ENCODE measurements around the gene AEBP2.
"Not testable (repeated sequence)": the region's sequence is repeated elsewhere in the genome, so short reads cannot be mapped to it uniquely, and the experiment has no call there.

Gene AEBP2

GRCh38 chr12:19515179-19515578 lies 75.9 kb downstream of the AEBP2 start:
- DNase-seq: no peak

GRCh38 chr12:19517583-19517982 lies 78.3 kb downstream of the AEBP2 start:
- no peak for DNase-seq

GRCh38 chr12:19518209-19518608 lies 78.9 kb downstream of the AEBP2 start:
- DNase-seq: no peak

GRCh38 chr12:19520646-19521415 lies 81.5 kb downstream of the AEBP2 start:
- no peak for DNase-seq

- DNase-seq: no peak
Measured at GRCh38 chr12:19525274-19525673, 86.0 kb downstream of the AEBP2 start.

GRCh38 chr12:19527866-19528265 lies 88.6 kb downstream of the AEBP2 start:
- no peak for DNase-seq

- no peak for DNase-seq
Measured at GRCh38 chr12:19528750-19529149, 89.5 kb downstream of the AEBP2 start.

GRCh38 chr12:19529951-19530636 lies 90.8 kb downstream of the AEBP2 start:
- DNase-seq: no peak

GRCh38 chr12:19530637-19531023 lies 91.3 kb downstream of the AEBP2 start:
- DNase-seq: no peak

GRCh38 chr12:19533567-19533966 lies 94.3 kb downstream of the AEBP2 start:
- DNase-seq: no peak

GRCh38 chr12:19539071-19539470 lies 99.8 kb downstream of the AEBP2 start:
- DNase-seq: no peak

- no peak for DNase-seq
Measured at GRCh38 chr12:19539836-19540235, 100.5 kb downstream of the AEBP2 start.

GRCh38 chr12:19542606-19543005 lies 103.3 kb downstream of the AEBP2 start:
- DNase-seq: no peak

- no peak for DNase-seq
Measured at GRCh38 chr12:19544353-19544752, 105.1 kb downstream of the AEBP2 start.

GRCh38 chr12:19545301-19545700 lies 106.0 kb downstream of the AEBP2 start:
- DNase-seq: no peak

GRCh38 chr12:19546027-19546426 lies 106.7 kb downstream of the AEBP2 start:
- DNase-seq: no peak

GRCh38 chr12:19546611-19547162 lies 107.4 kb downstream of the AEBP2 start:
- DNase-seq: no peak

- DNase-seq: no peak
Measured at GRCh38 chr12:19547271-19547671, 108.0 kb downstream of the AEBP2 start.

- DNase-seq: no peak
Measured at GRCh38 chr12:19548834-19549233, 109.5 kb downstream of the AEBP2 start.

- no peak for DNase-seq
Measured at GRCh38 chr12:19550626-19551025, 111.3 kb downstream of the AEBP2 start.

GRCh38 chr12:19552441-19553097 lies 113.3 kb downstream of the AEBP2 start:
- not testable (repeated sequence) for DNase-seq

GRCh38 chr12:19553175-19553574 lies 113.9 kb downstream of the AEBP2 start:
- no peak for DNase-seq

GRCh38 chr12:19561411-19561961 lies 122.2 kb downstream of the AEBP2 start:
- no peak for DNase-seq
